Cardiac muscle cell (in vitro differentiated cells and primary cell): ENCODE data around the gene LRRC4C. TPM values are rescaled to one million over a fixed set of nuclear protein-coding genes. Genes with fewer than 3 reads are reported as not detected.

Source experiments
- DNase-seq, 2 donors: peaks; one replicate each; pipeline versions ENCODE4 v3.0.0 to v3.0.0-alpha.2; 2010 to 2017; ENCODE audit warnings: low read depth in 1 of 2, low spot score in 1 of 2
- H3K27ac ChIP-seq: fragments of 200-600 bp; sonication (generic); 2 replicates; pipeline ENCODE4 v1.5.1; 2016
- H3K27me3 ChIP-seq: fragments of 200-600 bp; sonication (generic); 2 replicates; pipeline ENCODE4 v1.6.0; 2016; ENCODE audit warnings: control low read depth
- H3K36me3 ChIP-seq: fragments of 200-600 bp; sonication (generic); 2 replicates; pipeline ENCODE4 v1.5.1; 2016; ENCODE audit warnings: control low read depth
- H3K4me1 ChIP-seq: fragments of 200-600 bp; sonication (generic); 2 replicates; pipeline ENCODE4 v1.8.1; 2017; ENCODE audit warnings: low read depth, mild to moderate bottlenecking, mixed run types
- H3K4me3 ChIP-seq: fragments of 200-600 bp; sonication (generic); 2 replicates; pipeline ENCODE4 v1.5.1; 2016; ENCODE audit warnings: mild to moderate bottlenecking
- H3K9me3 ChIP-seq: fragments of 200-600 bp; sonication (generic); 2 replicates; pipeline ENCODE4 v1.5.1; 2017; ENCODE audit warnings: low read depth, mild to moderate bottlenecking, control low read depth
- CTCF ChIP-seq: IDR thresholded peaks from 2 replicates; pipeline ENCODE4 v1.5.1; 2012; ENCODE audit warnings: low read depth, mild to moderate bottlenecking, low read length
- polyA plus RNA-seq: library from polyadenylated mRNA; unstranded; fragments of >200 nt; fragmentation: Nextera tagmentation; extraction: Ambion mirVana; gene quantifications from 2 replicates; pipeline ENCODE4 v1.2.1, GENCODE V29; 2016
- total RNA-seq: library from RNA; depleted of rRNA; stranded (reverse); fragments of >200 nt; gene quantifications from 2 replicates; pipeline ENCODE4 v1.2.3, GENCODE V29; 2016

Gene LRRC4C
- total and polyA plus RNA-seq, 2 experiments from 2014 or later, result 0.66 to 0.77 TPM

DNA sequence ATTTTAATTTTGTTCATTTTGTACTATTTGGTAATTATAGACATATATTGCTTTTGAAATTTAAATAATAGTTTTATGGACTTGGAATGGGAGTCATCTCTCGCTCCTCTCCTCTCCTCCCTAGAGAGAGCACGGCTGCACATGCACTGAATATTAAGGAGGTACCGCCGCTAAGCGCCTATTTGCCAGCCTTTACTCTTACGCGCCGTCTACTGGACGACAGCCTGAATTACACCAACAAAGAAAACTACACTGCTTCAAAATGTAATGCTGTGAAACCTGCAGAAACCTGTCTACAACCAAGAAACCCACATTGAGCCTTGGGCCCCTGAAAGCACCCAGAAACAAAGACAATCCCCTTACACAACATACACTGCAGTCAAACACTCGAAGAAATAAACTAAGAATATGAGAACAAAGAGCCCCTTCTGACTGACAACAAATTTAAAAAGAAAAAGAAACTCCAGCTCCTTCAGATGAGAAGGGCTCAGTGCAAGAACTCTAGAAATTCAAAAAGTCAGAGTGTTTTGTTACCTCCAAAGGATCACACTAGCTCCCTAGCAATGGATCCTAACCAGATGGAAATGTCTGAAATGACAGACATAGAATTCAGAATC, 737.2 kb downstream of the LRRC4C start:
- no peak overlapping the region for H3K27ac ChIP-seq
- TF ChIP-seq CTCF, result peak; percentile 36
- H3K36me3 ChIP-seq, result no peaks in the 10 kb centered on the region
- H3K9me3 ChIP-seq, result no peaks in the 10 kb centered on the region
- peak; percentile 6 to 33 for DNase-seq
- H3K4me1 ChIP-seq, result no peaks in the 10 kb centered on the region
- H3K27me3 ChIP-seq, result no peaks in the 10 kb centered on the region
- no peak overlapping the region for H3K4me3 ChIP-seq

DNA sequence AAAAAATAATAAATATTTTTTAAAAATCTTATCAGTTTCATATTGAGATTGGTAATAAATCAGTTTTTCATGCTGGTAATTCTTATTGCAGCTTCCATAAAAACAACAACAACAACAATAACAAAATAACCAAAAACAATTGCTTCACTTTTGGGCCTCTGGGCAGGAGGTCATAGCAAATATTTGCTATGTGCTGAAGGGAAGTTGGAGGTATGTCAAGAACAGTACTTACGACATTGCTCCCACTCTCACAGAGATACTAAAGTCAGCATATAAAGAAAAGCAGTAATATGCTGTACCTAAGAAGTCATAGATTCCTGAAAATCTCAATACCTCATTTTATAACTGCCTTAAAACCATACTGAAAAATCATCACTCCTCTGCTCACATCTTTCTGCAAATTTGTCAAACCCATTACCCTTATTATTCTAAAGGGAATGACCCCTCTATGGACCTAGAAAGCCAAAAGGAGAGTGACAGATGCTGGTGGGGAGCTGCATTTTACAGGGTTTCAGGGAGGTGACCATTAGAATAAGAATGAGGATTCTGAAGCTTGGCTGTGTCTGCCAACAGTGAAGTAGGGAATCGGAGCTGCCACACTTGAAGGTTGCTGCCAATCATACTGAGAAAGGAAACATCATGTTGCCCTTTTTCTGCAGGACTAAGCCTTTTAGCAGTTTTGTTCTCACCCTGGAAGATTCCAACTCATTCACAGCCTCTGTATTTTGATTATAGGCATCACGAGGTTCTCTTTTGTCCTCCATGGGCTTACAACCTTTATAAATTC, 742.9 kb downstream of the LRRC4C start:
- H3K36me3 ChIP-seq, result no peaks in the 10 kb centered on the region
- DNase-seq, result no peak
- no peak overlapping the region for H3K4me3 ChIP-seq
- no peaks in the 10 kb centered on the region for H3K4me1 ChIP-seq
- H3K27me3 ChIP-seq, result no peaks in the 10 kb centered on the region
- no peak overlapping the region for H3K27ac ChIP-seq
- no peak for TF ChIP-seq CTCF
- no peaks in the 10 kb centered on the region for H3K9me3 ChIP-seq

- no peak for DNase-seq
- Histone ChIP-seq H3K4me3 (no peak overlapping the region), H3K27me3 (no peaks in the 10 kb centered on the region), H3K36me3 (no peaks in the 10 kb centered on the region), H3K27ac (no peak overlapping the region), H3K4me1 (no peaks in the 10 kb centered on the region), H3K9me3 (no peaks in the 10 kb centered on the region)
- no peak for TF ChIP-seq CTCF
These were observed 746.4 kb downstream of the LRRC4C start for GRCh38 chr11:40713083-40713482.

DNA sequence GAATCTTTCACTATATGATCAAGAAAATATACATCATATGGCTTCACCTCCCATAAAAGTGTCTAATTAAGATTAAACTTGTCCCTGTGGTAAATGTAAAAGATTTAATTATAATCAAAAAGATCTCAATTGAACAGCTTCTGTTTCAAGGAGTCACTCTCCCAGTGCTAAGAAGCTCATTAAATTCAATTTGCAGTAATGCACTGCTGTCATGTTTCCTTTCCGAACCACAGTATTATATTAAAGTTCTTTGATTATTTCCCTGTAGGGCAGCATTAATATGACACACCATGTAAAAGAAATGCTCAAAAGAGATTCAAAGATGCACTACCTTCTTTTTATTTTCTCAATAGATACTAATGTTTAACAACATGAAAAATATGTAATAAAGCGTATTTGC, 758.4 kb downstream of the LRRC4C start:
- TF ChIP-seq CTCF, result no peak
- no peaks in the 10 kb centered on the region for H3K27me3 ChIP-seq
- H3K27ac ChIP-seq, result no peak overlapping the region
- H3K9me3 ChIP-seq, result no peaks in the 10 kb centered on the region
- no peak for DNase-seq
- no peaks in the 10 kb centered on the region for H3K36me3 ChIP-seq
- H3K4me3 ChIP-seq, result no peak overlapping the region
- H3K4me1 ChIP-seq, result peaks cover 3% of the 10 kb centered on the region

- TF ChIP-seq CTCF, result no peak
- Histone ChIP-seq H3K9me3 (no peaks in the 10 kb centered on the region), H3K36me3 (no peaks in the 10 kb centered on the region), H3K4me1 (no peaks in the 10 kb centered on the region), H3K4me3 (no peak overlapping the region), H3K27me3 (no peaks in the 10 kb centered on the region), H3K27ac (no peak overlapping the region)
- DNase-seq, result no peak
These were observed 769.6 kb downstream of the LRRC4C start for GRCh38 chr11:40689823-40690222.
